NB4 (cell line): ENCODE results near the gene COPA.
A peak's percentile ranks its signal among the peaks of the same experiment; 100 is the strongest.

ENCODE experiments used
- DNase-seq: peaks from one replicate; pipeline ENCODE4 v3.0.0; 2010; ENCODE audit warnings: low read depth
- H3K4me3 ChIP-seq: one replicate; pipeline ENCODE4 v1.5.1; 2011; ENCODE audit warnings: mild to moderate bottlenecking, low read depth, low read length, moderate library complexity
- MAX ChIP-seq: IDR thresholded peaks from 2 replicates; pipeline ENCODE4 v1.6.1; 2011; ENCODE audit warnings: low read depth, low read length
- MYC ChIP-seq: IDR thresholded peaks from 2 replicates; pipeline ENCODE4 v1.6.1; 2011; ENCODE audit warnings: low read depth, low read length
- POLR2A ChIP-seq: IDR thresholded peaks from 2 replicates; pipeline ENCODE4 v1.6.1; 2011; ENCODE audit warnings: mild to moderate bottlenecking; ENCODE audit not compliant: insufficient read length; ENCODE audit errors: extremely low read depth
- TF ChIP-seq, protein P1 (sequence below): IDR thresholded peaks from one replicate; pipeline ENCODE4 v1.5.1; 2012; ENCODE audit warnings: low read depth, low read length

Gene COPA

GRCh38 chr1:160344936-160345335 is 1.9 kb upstream of the COPA start:
- no peak for DNase-seq
- H3K4me3 ChIP-seq = no peak overlapping the region
- TF ChIP-seq MYC (no peak), POLR2A (no peak), MAX (no peak)
- TF ChIP-seq, protein P1, sequence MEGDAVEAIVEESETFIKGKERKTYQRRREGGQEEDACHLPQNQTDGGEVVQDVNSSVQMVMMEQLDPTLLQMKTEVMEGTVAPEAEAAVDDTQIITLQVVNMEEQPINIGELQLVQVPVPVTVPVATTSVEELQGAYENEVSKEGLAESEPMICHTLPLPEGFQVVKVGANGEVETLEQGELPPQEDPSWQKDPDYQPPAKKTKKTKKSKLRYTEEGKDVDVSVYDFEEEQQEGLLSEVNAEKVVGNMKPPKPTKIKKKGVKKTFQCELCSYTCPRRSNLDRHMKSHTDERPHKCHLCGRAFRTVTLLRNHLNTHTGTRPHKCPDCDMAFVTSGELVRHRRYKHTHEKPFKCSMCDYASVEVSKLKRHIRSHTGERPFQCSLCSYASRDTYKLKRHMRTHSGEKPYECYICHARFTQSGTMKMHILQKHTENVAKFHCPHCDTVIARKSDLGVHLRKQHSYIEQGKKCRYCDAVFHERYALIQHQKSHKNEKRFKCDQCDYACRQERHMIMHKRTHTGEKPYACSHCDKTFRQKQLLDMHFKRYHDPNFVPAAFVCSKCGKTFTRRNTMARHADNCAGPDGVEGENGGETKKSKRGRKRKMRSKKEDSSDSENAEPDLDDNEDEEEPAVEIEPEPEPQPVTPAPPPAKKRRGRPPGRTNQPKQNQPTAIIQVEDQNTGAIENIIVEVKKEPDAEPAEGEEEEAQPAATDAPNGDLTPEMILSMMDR = no peak

- peak overlapping the region; percentile 97 for H3K4me3 ChIP-seq
- no peak for TF ChIP-seq MYC
- TF ChIP-seq, protein P1 = no peak
- TF ChIP-seq MAX = no peak
- TF ChIP-seq POLR2A = no peak
Measured at GRCh38 chr1:160344241-160344640, 1.2 kb upstream of the COPA start.

GRCh38 chr1:160342526-160342925 is 524 bp downstream of the COPA start:
- peak; percentile 27 for DNase-seq
- peak overlapping the region; percentile 97 for H3K4me3 ChIP-seq

More at GRCh38 chr1:160344241-160344640, 1.2 kb upstream of the COPA start:
- DNase-seq = no peak

DNA sequence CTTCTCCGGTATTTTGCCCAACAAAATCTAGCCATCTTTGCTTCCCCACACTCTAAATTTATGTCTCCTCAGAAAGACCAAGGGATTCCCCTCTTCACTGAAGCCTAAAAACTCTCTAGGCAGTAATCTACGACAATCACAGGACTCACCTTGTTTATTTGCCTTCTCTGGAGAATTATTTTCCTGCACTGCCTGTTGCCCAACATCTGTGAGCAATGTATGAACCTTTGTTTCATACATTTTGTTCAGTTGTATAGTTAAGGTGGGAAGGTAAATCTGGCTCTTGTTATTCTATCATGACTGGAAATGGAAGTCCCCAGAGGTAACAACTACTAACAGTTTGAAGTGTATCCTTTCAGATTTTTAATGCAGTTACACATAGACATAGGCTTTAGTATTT is 2.2 kb downstream of the COPA start:
- peak overlapping the region; percentile 97 for H3K4me3 ChIP-seq
- no peak for DNase-seq
- TF ChIP-seq, protein P1 = no peak
- no peak for TF ChIP-seq MAX
- TF ChIP-seq POLR2A = no peak
- no peak for TF ChIP-seq MYC

More at GRCh38 chr1:160342526-160342925, 524 bp downstream of the COPA start:
- TF ChIP-seq, protein P1 = no peak
- no peak for TF ChIP-seq MYC
- TF ChIP-seq MAX = no peak
- no peak for TF ChIP-seq POLR2A

DNA sequence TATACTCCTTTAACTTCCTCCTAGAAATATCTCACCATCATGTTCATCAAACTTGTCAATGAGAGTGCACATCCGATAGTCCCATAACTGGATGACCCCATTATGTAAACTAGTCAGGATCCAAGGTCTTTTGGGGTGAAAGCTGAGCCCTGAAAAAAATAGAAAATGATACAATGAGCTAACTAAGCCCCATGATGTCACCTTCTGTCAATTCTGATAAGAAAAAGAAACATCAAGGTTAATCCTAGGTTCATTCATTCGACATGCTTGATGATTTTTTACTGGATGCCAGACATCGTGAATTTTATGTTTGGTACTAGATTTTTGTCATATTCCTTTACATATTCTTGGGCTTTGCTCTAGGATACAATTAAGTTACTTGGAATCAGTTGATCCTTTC is 2.9 kb downstream of the COPA start:
- no peak for TF ChIP-seq MAX
- TF ChIP-seq POLR2A = no peak
- no peak for TF ChIP-seq MYC
- TF ChIP-seq, protein P1 = no peak
- H3K4me3 ChIP-seq = no peak overlapping the region
- DNase-seq = no peak
